PC-3 (cell line): ENCODE measurements around the gene VSIG2.

Source experiments
- CTCF ChIP-seq: fragments of 300-600 bp; sonication (generic); conservative IDR thresholded peaks from 2 replicates; pipeline ENCODE4 v1.5.1; 2017; ENCODE audit warnings: antibody characterized with exemption, low read depth, mild to moderate bottlenecking, low read length
- EZH2 ChIP-seq: fragments of 300-600 bp; sonication (generic); IDR thresholded peaks from one replicate; pipeline ENCODE4 v1.6.1; 2017; ENCODE audit warnings: antibody characterized with exemption, mild to moderate bottlenecking, low read length; ENCODE audit not compliant: unreplicated experiment

GRCh38 chr11:124798991-124799347 lies 46.9 kb upstream of the VSIG2 start:
- TF ChIP-seq CTCF (no peak), EZH2 (no peak)
